ENCODE measurements around the gene SF3A1. TPM values are rescaled to one million over a fixed set of nuclear protein-coding genes. Genes with fewer than 3 reads are reported as not detected.
A peak's percentile ranks its signal among the peaks of the same experiment; 100 is the strongest.

SF3A1 gene
- total RNA-seq, 1 donor from 2014 or later = 78.3 TPM

- no peak for DNase-seq (ENCODE audit: extremely low spot score in 2 of 2)
- intact Hi-C loops (cut with DNase I) = no loop called here
- Histone ChIP-seq H3K9me3 (no peaks in the 10 kb centered on the region), H3K27ac (peak overlapping the region; percentile 4), H3K27me3 (no peaks in the 10 kb centered on the region), H3K36me3 (peaks cover 0 to 6% of the 10 kb centered on the region in 2 donors), H3K4me3 (no peak overlapping the region), H3K4me1 (peaks cover 99% of the 10 kb centered on the region)
- no peak for TF ChIP-seq CTCF (IDR thresholded peaks at IDR 0.05)
- no peak for TF ChIP-seq POLR2AphosphoS5 (IDR thresholded peaks at IDR 0.05; ENCODE audit: insufficient read depth in 1 of 2, low read depth in 1 of 2)
- TF ChIP-seq POLR2A (IDR thresholded peaks at IDR 0.05) = no peak
Measured at GRCh38 chr22:30315962-30316576, 40.6 kb downstream of the SF3A1 start.

DNA sequence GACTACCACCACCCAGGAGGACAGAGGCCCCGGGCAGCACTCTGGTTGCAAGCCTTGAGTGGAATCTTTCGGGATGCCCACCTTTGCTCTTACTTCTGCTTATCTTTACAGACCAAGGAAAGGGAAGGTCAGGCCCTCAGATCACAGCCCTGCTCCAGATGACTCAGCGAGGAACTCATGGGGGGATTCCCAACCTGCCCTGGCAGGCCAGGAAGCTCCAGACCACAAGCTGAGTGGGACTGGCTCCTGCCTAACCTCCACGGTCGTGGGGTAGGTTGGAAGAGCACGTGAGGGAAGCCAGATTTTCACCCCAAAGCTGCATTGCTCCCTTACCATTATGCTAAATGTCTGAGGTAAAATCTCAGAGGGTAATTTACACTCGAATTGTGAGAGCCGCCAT lies 41.8 kb downstream of the SF3A1 start:
- TF ChIP-seq POLR2AphosphoS5 (IDR thresholded peaks at IDR 0.05; ENCODE audit: insufficient read depth in 1 of 2, low read depth in 1 of 2) = no peak
- no peak for TF ChIP-seq POLR2A (IDR thresholded peaks at IDR 0.05)
- no peak for TF ChIP-seq CTCF (IDR thresholded peaks at IDR 0.05)
- H3K27ac ChIP-seq = peak overlapping the region; percentile 56
- DNase-seq (ENCODE audit: extremely low spot score in 2 of 2) = no peak
- peaks cover 99% of the 10 kb centered on the region for H3K4me1 ChIP-seq
- intact Hi-C loops (cut with DNase I) = no loop called here
- H3K36me3 ChIP-seq = no peaks in the 10 kb centered on the region
- no peaks in the 10 kb centered on the region for H3K27me3 ChIP-seq
- H3K4me3 ChIP-seq = no peak overlapping the region
- H3K9me3 ChIP-seq = no peaks in the 10 kb centered on the region

DNA sequence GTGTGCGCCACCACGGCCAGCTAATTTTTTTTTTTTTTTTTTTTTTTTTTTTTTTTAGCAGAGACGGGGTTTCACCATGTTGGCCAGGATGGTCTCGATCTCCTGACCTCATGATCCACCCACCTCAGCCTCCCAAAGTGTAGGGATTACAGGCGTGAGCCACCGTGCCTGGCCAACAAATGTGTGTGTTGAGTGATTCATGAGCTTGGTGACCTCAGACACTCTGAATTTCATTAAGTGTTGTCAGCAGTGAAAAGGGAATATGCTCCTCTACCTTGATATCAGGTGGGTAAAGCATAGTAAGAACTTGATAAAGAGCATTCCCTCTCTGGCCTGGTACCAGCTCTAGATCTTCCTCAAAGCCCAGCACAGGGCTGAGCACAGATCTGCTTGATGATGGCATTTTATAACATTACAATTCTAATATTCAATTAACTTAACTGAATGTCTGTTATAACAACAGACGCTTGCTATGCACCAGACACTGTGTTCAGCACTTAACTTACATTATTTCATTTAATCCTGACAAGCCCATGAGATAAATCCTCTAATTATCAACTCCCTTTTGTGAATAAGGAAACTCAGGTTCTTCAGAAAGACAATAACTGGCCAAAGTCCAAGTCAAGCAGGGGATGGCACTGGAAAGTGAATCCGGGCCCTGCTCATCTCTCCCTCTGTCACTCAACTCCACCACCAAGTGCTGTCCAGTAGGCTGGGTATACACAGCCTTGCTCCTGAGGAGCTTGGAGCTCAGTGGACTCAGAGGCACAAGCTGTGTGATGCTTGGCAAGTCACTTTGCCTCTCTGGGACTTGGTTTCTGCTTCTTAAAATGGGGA lies 42.9 kb downstream of the SF3A1 start:
- no peak for TF ChIP-seq POLR2AphosphoS5 (IDR thresholded peaks at IDR 0.05; ENCODE audit: insufficient read depth in 1 of 2, low read depth in 1 of 2)
- no peak for TF ChIP-seq CTCF (IDR thresholded peaks at IDR 0.05)
- no peak for TF ChIP-seq POLR2A (IDR thresholded peaks at IDR 0.05)
- intact Hi-C loops (cut with DNase I) = no loop called here
- H3K4me3 ChIP-seq = no peak overlapping the region
- H3K27ac ChIP-seq = peak overlapping the region; percentile 56
- H3K27me3 ChIP-seq = no peaks in the 10 kb centered on the region
- no peaks in the 10 kb centered on the region for H3K9me3 ChIP-seq
- H3K36me3 ChIP-seq = no peaks in the 10 kb centered on the region
- H3K4me1 ChIP-seq = peaks cover 99% of the 10 kb centered on the region
- no peak for DNase-seq (ENCODE audit: extremely low spot score in 2 of 2)

DNA sequence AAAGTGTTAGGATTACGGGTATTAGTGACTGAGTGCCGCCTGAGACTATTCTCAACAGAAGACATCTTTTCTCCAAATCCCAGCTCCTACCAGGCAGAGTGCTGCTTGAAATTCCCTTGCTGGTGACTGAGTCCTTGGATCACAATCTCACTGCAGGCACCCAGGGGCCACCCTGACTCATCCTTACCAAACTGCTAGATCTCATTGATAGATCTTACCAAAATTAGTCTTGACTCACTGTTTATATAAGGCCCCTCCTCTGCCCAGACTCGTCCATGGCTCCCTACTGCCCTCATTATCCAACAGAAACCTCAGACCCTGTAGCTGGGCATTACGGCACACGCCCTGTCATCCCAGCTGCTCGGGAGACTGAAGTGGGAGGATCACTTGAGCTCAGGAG lies 44.6 kb downstream of the SF3A1 start:
- no peaks in the 10 kb centered on the region for H3K36me3 ChIP-seq
- no peak for DNase-seq (ENCODE audit: extremely low spot score in 2 of 2)
- peak overlapping the region; percentile 87 for H3K27ac ChIP-seq
- TF ChIP-seq POLR2AphosphoS5 (IDR thresholded peaks at IDR 0.05; ENCODE audit: insufficient read depth in 1 of 2, low read depth in 1 of 2) (no peak), POLR2A (IDR thresholded peaks at IDR 0.05) (no peak), CTCF (IDR thresholded peaks at IDR 0.05) (no peak)
- H3K27me3 ChIP-seq = no peaks in the 10 kb centered on the region
- peaks cover 99% of the 10 kb centered on the region for H3K4me1 ChIP-seq
- H3K4me3 ChIP-seq = no peak overlapping the region
- intact Hi-C loops (cut with DNase I) = no loop called here
- no peaks in the 10 kb centered on the region for H3K9me3 ChIP-seq

Data from vagina (tissue), 2 donors.